ENCODE measurements around the gene TENM4. TPM values are rescaled to one million over a fixed set of nuclear protein-coding genes. Genes with fewer than 3 reads are reported as not detected.

TENM4 gene
- total RNA-seq, 2 donors from 2014 or later: 2.6 to 6.8 TPM

GRCh38 chr11:79400717-79401330, 40.0 kb downstream of the TENM4 start:
- H3K4me1 ChIP-seq (replicated peaks): no peaks in the 10 kb centered on the region
- intact Hi-C loops (cut with DNase I): no loop called here
- H3K9me3 ChIP-seq: no peaks in the 10 kb centered on the region
- TF ChIP-seq POLR2A (IDR thresholded peaks at IDR 0.05) (no peak), POLR2AphosphoS5 (IDR thresholded peaks at IDR 0.05) (no peak), CTCF (IDR thresholded peaks at IDR 0.05) (peak in 3 of 4 experiments; percentile 27 to 64 (median 35))
- no peaks in the 10 kb centered on the region for H3K27me3 ChIP-seq (replicated peaks; ENCODE audit: insufficient read depth)
- no peaks in the 10 kb centered on the region for H3K36me3 ChIP-seq
- no peak overlapping the region for H3K27ac ChIP-seq
- no peak for DNase-seq (ENCODE audit: low spot score)
- no peak overlapping the region for H3K4me3 ChIP-seq
- WGBS: 67% methylated on average over 4 of the region's 4 CpGs

- no peaks in the 10 kb centered on the region for H3K27me3 ChIP-seq (replicated peaks; ENCODE audit: insufficient read depth)
- no peak for TF ChIP-seq POLR2AphosphoS5 (IDR thresholded peaks at IDR 0.05)
- H3K4me1 ChIP-seq (replicated peaks): no peaks in the 10 kb centered on the region
- WGBS: 13% methylated on average over 2 of the region's 2 CpGs
- intact Hi-C loops (cut with DNase I): no loop called here
- H3K27ac ChIP-seq: no peak overlapping the region
- no peak overlapping the region for H3K4me3 ChIP-seq
- H3K9me3 ChIP-seq: no peaks in the 10 kb centered on the region
- no peaks in the 10 kb centered on the region for H3K36me3 ChIP-seq
- no peak for DNase-seq (ENCODE audit: low spot score)
Observed at GRCh38 chr11:79400206-79400605, 40.6 kb downstream of the TENM4 start.

- Histone ChIP-seq H3K36me3 (no peaks in the 10 kb centered on the region), H3K27ac (no peak overlapping the region), H3K9me3 (no peaks in the 10 kb centered on the region), H3K27me3 (replicated peaks; ENCODE audit: insufficient read depth) (no peaks in the 10 kb centered on the region), H3K4me1 (replicated peaks) (no peaks in the 10 kb centered on the region), H3K4me3 (no peak overlapping the region)
- intact Hi-C loops (cut with DNase I): no loop called here
- no peak for DNase-seq (ENCODE audit: low spot score)
- WGBS: 100% methylated on average over 1 of the region's 1 CpG
- TF ChIP-seq POLR2A (IDR thresholded peaks at IDR 0.05): no peak
- TF ChIP-seq CTCF (IDR thresholded peaks at IDR 0.05): no peak
- TF ChIP-seq POLR2AphosphoS5 (IDR thresholded peaks at IDR 0.05): no peak
Observed at GRCh38 chr11:79397252-79397651, 43.6 kb downstream of the TENM4 start.

GRCh38 chr11:79396674-79397073, 44.2 kb downstream of the TENM4 start:
- no peak for DNase-seq (ENCODE audit: low spot score)
- Histone ChIP-seq H3K4me3 (no peak overlapping the region), H3K4me1 (replicated peaks) (no peaks in the 10 kb centered on the region), H3K9me3 (no peaks in the 10 kb centered on the region), H3K27me3 (replicated peaks; ENCODE audit: insufficient read depth) (no peaks in the 10 kb centered on the region), H3K36me3 (no peaks in the 10 kb centered on the region), H3K27ac (no peak overlapping the region)
- TF ChIP-seq POLR2AphosphoS5 (IDR thresholded peaks at IDR 0.05) (no peak), POLR2A (IDR thresholded peaks at IDR 0.05) (no peak), CTCF (IDR thresholded peaks at IDR 0.05) (no peak)
- intact Hi-C loops (cut with DNase I): no loop called here
- 88% methylated on average over 4 of the region's 4 CpGs for WGBS

- Histone ChIP-seq H3K27ac (no peak overlapping the region), H3K36me3 (no peaks in the 10 kb centered on the region), H3K4me1 (replicated peaks) (no peaks in the 10 kb centered on the region), H3K27me3 (replicated peaks; ENCODE audit: insufficient read depth) (no peaks in the 10 kb centered on the region), H3K4me3 (no peak overlapping the region), H3K9me3 (no peaks in the 10 kb centered on the region)
- DNase-seq (ENCODE audit: low spot score): no peak
- TF ChIP-seq POLR2AphosphoS5 (IDR thresholded peaks at IDR 0.05) (no peak), CTCF (IDR thresholded peaks at IDR 0.05) (no peak), POLR2A (IDR thresholded peaks at IDR 0.05) (no peak)
- intact Hi-C loops (cut with DNase I): no loop called here
Observed at GRCh38 chr11:79396001-79396400, 44.8 kb downstream of the TENM4 start.
